Smooth muscle cell (in vitro differentiated cells): Measurements from ENCODE around the gene RNF187. TPM values are rescaled to one million over a fixed set of nuclear protein-coding genes. Genes with fewer than 3 reads are reported as not detected.

ENCODE experiments used
- DNase-seq: peaks from one replicate; lab custom pipeline; 2025; ENCODE audit not compliant: unreplicated experiment; lab: John Stamatoyannopoulos, UW
- H2AFZ ChIP-seq: fragments of 200-600 bp; sonication (generic); 2 replicates; pipeline ENCODE4 v1.6.0; 2016; ENCODE audit warnings: antibody characterized with exemption, low read depth, mild to moderate bottlenecking
- H3F3A ChIP-seq: fragments of 200-600 bp; sonication (generic); 2 replicates; pipeline ENCODE4 v1.6.0; 2017; ENCODE audit warnings: antibody characterized with exemption, low read depth
- H3K27ac ChIP-seq: fragments of 200-600 bp; sonication (generic); 2 replicates; pipeline ENCODE4 v1.5.1; 2016; ENCODE audit warnings: low read depth, mild to moderate bottlenecking
- H3K27me3 ChIP-seq: fragments of 200-600 bp; sonication (generic); 2 replicates; pipeline ENCODE4 v1.6.1; 2016; ENCODE audit warnings: low read depth, mild to moderate bottlenecking
- H3K36me3 ChIP-seq: fragments of 200-600 bp; sonication (generic); 2 replicates; pipeline ENCODE4 v1.5.1; 2016; ENCODE audit warnings: low read depth
- H3K4me1 ChIP-seq: fragments of 200-600 bp; sonication (generic); 2 replicates; pipeline ENCODE4 v1.5.1; 2016; ENCODE audit warnings: low read depth
- H3K4me2 ChIP-seq: fragments of 200-600 bp; sonication (generic); 2 replicates; pipeline ENCODE4 v1.6.0; 2016; ENCODE audit warnings: mild to moderate bottlenecking
- H3K4me3 ChIP-seq: fragments of 200-600 bp; sonication (generic); 2 replicates; pipeline ENCODE4 v1.5.1; 2016; ENCODE audit warnings: mild to moderate bottlenecking
- H3K79me2 ChIP-seq: fragments of 200-600 bp; sonication (generic); 2 replicates; pipeline ENCODE4 v1.6.0; 2016; ENCODE audit warnings: low read depth, mild to moderate bottlenecking
- H3K9ac ChIP-seq: fragments of 200-600 bp; sonication (generic); 2 replicates; pipeline ENCODE4 v1.6.0; 2016; ENCODE audit warnings: low read depth
- H3K9me3 ChIP-seq: fragments of 200-600 bp; sonication (generic); replicated peaks from 2 replicates; pipeline ENCODE4 v1.5.1; 2016; ENCODE audit warnings: low read depth
- H4K20me1 ChIP-seq: fragments of 200-600 bp; sonication (generic); 2 replicates; pipeline ENCODE4 v1.6.0; 2016; ENCODE audit warnings: low read depth
- CTCF ChIP-seq: fragments of 200-600 bp; sonication (generic); IDR thresholded peaks from 2 replicates; pipeline ENCODE4 v1.5.1; 2017; ENCODE audit warnings: borderline replicate concordance, mild to moderate bottlenecking, antibody characterized with exemption; ENCODE audit not compliant: insufficient read depth, poor library complexity, severe bottlenecking
- WGBS: methylation state at CpG from one replicate; pipeline ENCODE4 v1.1.7; 2016; ENCODE audit warnings: low lambda C conversion rate; 5-methylcytosine and 5-hydroxymethylcytosine counted together
- polyA plus RNA-seq: library from polyadenylated mRNA; unstranded; fragments of >200 nt; fragmentation: Nextera tagmentation; extraction: Ambion mirVana; gene quantifications from 2 replicates; pipeline ENCODE4 v1.2.1, GENCODE V29; 2016
- total RNA-seq: library from RNA; depleted of rRNA; stranded (reverse); fragments of >200 nt; gene quantifications from 2 replicates; pipeline ENCODE4 v1.2.3, GENCODE V29; 2014

The RNF187 gene
- total and polyA plus RNA-seq, 2 experiments from 2014 or later: 35.9 to 150 TPM

DNA sequence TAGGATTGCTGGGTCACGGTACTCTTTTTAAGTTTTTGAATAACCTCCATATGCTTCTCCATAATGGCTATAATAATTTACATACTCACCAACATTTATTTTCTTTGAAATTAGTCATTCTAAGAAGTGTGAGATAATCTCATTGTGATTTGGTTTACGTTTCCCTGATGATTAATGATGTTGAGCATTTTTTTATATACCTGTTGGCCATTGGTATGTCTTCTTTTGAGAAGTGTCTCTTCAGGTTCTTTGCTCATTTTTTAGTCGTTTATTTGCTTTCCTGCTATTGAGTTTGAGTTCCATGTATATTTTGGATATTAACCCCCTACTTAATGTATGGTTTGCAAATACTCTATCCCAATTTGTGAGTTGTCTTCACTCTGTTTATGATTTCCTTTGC lies 9.3 kb downstream of the RNF187 start:
- Histone ChIP-seq H3K79me2 (peaks cover 4% of the 10 kb centered on the region), H3K27ac (no peak overlapping the region), H3K27me3 (no peaks in the 10 kb centered on the region), H4K20me1 (peaks cover 45% of the 10 kb centered on the region), H3K4me3 (no peak overlapping the region), H3K9ac (no peak overlapping the region), H3F3A (no peaks in the 10 kb centered on the region), H2AFZ (no peak overlapping the region), H3K4me1 (no peaks in the 10 kb centered on the region), H3K4me2 (no peak overlapping the region), H3K9me3 (no peaks in the 10 kb centered on the region), H3K36me3 (peaks cover 5% of the 10 kb centered on the region)
- 93% methylated on average over 3 of the region's 3 CpGs for WGBS
- no peak for DNase-seq
- TF ChIP-seq CTCF: no peak

- no peak overlapping the region for H2AFZ ChIP-seq
- no peak overlapping the region for H3K4me3 ChIP-seq
- no peaks in the 10 kb centered on the region for H3K79me2 ChIP-seq
- H3K27ac ChIP-seq: no peak overlapping the region
- H3K4me2 ChIP-seq: no peak overlapping the region
- H4K20me1 ChIP-seq: peaks cover 38% of the 10 kb centered on the region
- DNase-seq: no peak
- 93% methylated on average over 5 of the region's 5 CpGs for WGBS
- no peak overlapping the region for H3K9ac ChIP-seq
- no peaks in the 10 kb centered on the region for H3K9me3 ChIP-seq
- H3F3A ChIP-seq: no peaks in the 10 kb centered on the region
- H3K4me1 ChIP-seq: no peaks in the 10 kb centered on the region
- TF ChIP-seq CTCF: no peak
- peaks cover 5% of the 10 kb centered on the region for H3K36me3 ChIP-seq
- no peaks in the 10 kb centered on the region for H3K27me3 ChIP-seq
Observed at GRCh38 chr1:228497206-228497605, 10.0 kb downstream of the RNF187 start.

GRCh38 chr1:228497817-228498216 lies 10.6 kb downstream of the RNF187 start:
- no peak for DNase-seq
- no peaks in the 10 kb centered on the region for H3K27me3 ChIP-seq
- H3K27ac ChIP-seq: no peak overlapping the region
- H3F3A ChIP-seq: no peaks in the 10 kb centered on the region
- no peaks in the 10 kb centered on the region for H3K79me2 ChIP-seq
- H3K9me3 ChIP-seq: no peaks in the 10 kb centered on the region
- H3K9ac ChIP-seq: no peak overlapping the region
- WGBS: 90% methylated on average over 8 of the region's 8 CpGs
- H2AFZ ChIP-seq: no peak overlapping the region
- no peak for TF ChIP-seq CTCF
- H4K20me1 ChIP-seq: peaks cover 35% of the 10 kb centered on the region
- no peak overlapping the region for H3K4me2 ChIP-seq
- peaks cover 5% of the 10 kb centered on the region for H3K36me3 ChIP-seq
- no peak overlapping the region for H3K4me3 ChIP-seq
- no peaks in the 10 kb centered on the region for H3K4me1 ChIP-seq

DNA sequence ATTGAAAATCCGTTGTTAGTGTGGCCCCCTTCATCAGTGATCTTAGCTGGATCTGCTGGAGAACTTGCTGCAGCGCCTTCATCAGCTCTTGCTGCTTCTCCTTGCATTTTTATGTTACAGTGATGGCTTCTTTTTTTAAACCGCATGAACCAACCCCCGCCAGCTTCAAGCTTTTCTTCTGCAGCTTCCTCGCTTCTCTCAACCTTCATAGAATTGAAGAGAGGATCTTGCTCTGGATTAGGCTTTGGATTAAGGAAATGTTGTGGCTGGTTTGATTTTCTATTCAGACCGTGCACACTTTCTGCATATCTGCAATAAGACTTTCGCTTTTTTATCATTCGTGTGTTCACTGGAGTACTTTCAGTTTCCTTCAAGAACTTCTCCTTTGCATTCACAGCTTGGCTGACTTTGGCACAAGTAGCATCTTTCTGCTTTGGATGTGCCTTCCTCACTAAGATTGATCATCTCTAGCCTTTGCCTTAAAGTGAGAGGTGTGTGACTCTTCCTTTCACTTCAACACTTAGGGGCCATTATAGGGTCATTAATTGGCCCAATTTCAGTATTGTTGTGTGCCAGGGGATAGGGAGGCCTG lies 13.1 kb downstream of the RNF187 start:
- no peaks in the 10 kb centered on the region for H3K79me2 ChIP-seq
- H3K27ac ChIP-seq: no peak overlapping the region
- H3K36me3 ChIP-seq: peaks cover 5% of the 10 kb centered on the region
- no peaks in the 10 kb centered on the region for H3K27me3 ChIP-seq
- TF ChIP-seq CTCF: no peak
- no peak overlapping the region for H3K4me2 ChIP-seq
- no peaks in the 10 kb centered on the region for H3K9me3 ChIP-seq
- no peaks in the 10 kb centered on the region for H3K4me1 ChIP-seq
- peaks cover 13% of the 10 kb centered on the region for H4K20me1 ChIP-seq
- H2AFZ ChIP-seq: no peak overlapping the region
- no peaks in the 10 kb centered on the region for H3F3A ChIP-seq
- WGBS: 91% methylated on average over 8 of the region's 8 CpGs
- no peak overlapping the region for H3K9ac ChIP-seq
- DNase-seq: no peak
- H3K4me3 ChIP-seq: no peak overlapping the region
